ENCODE data around the gene POLG. TPM values are rescaled to one million over a fixed set of nuclear protein-coding genes. Genes with fewer than 3 reads are reported as not detected.
A peak's percentile ranks its signal among the peaks of the same experiment; 100 is the strongest.

POLG gene
- total and polyA plus RNA-seq, 2 donors (not counting 1 experiment from before 2014, with no cell fraction given), result 81.1 to 144 TPM

- ChIA-PET CTCF (interaction anchor here (0.6 to 8.2 kb wide), 41 partner anchors 8 to 884 kb away, joined by 3 to 129 read pairs (median 7); partner anchors contain the start of genes ABHD2, POLG and TICRR), POLR2A (interaction anchor here (1.3 kb wide), 1 partner anchor 24 kb away, joined by 5 read pairs; the partner anchor contains the start of gene POLG)
- Histone ChIP-seq H4K20me1 (ENCODE audit: control insufficient read depth, insufficient read depth, low read length, poor library complexity, severe bottlenecking) (no peaks in the 10 kb centered on the region), H3K79me2 (ENCODE audit: control insufficient read depth, insufficient read depth, low read length) (no peaks in the 10 kb centered on the region), H2AFZ (ENCODE audit: insufficient read depth, low read depth, low read length, poor library complexity, severe bottlenecking) (peak overlapping the region; percentile 87), H3K27me3 (replicated peaks in 1 of 4; ENCODE audit: control extremely low read depth in 1 of 4, control insufficient read depth in 3 of 4, insufficient read depth in 4 of 4, low read length in 3 of 4) (peaks cover 0 to 83% (median 56%) of the 10 kb centered on the region in 4 experiments), H3K9me3 (ENCODE audit: control extremely low read depth in 1 of 3, control insufficient read depth in 2 of 3, insufficient read depth in 1 of 3, low read length in 2 of 3) (peaks cover 0 to 29% (median 0%) of the 10 kb centered on the region in 3 donors), H3K4me3 (ENCODE audit: control extremely low read depth in 1 of 5, extremely low read depth in 1 of 5, insufficient read depth in 1 of 5, low read depth in 2 of 5, low read length in 4 of 5) (peak overlapping the region in 4 of 5 experiments; percentile 41 to 63 (median 52)), H3K9ac (ENCODE audit: low read length) (peak overlapping the region; percentile 60), H3K4me2 (replicated peaks; ENCODE audit: low read depth, low read length, poor library complexity, severe bottlenecking) (peak overlapping the region; percentile 96), H3K27ac (ENCODE audit: low read length in 2 of 2) (no peak overlapping the region), H3K4me1 (ENCODE audit: control insufficient read depth in 2 of 2, insufficient read depth in 2 of 2, low read length in 2 of 2) (peaks cover 26 to 41% of the 10 kb centered on the region in 2 donors), H3K36me3 (replicated peaks in 1 of 2; ENCODE audit: control extremely low read depth in 1 of 2, control insufficient read depth in 1 of 2, extremely low read depth in 1 of 2, insufficient read depth in 2 of 2, low read length in 1 of 2) (no peaks in the 10 kb centered on the region)
- H3K4me1 Mint-ChIP-seq, result peaks cover 16% of the 10 kb centered on the region
- DNase-seq (peak; percentile 92), ATAC-seq (ENCODE audit: low read depth) (peak; percentile 94)
- 5% methylated on average over 68 of the region's 68 CpGs for WGBS (ENCODE audit: insufficient coverage)
- peak; percentile 99 for TF ChIP-seq CTCF (IDR thresholded peaks at IDR 0.05)
- TF ChIP-seq EZH2 (IDR thresholded peaks at IDR 0.05; ENCODE audit: borderline replicate concordance, insufficient read depth, low read depth, low read length, poor library complexity, severe bottlenecking), result no peak
- intact Hi-C loops (cut with micrococcal nuclease), result loop anchor here (1.0 to 2.0 kb wide), 3 partner anchors 24 to 198 kb away; no protein-coding TSS in a partner anchor
- H3K4me3 Mint-ChIP-seq, result peak overlapping the region; percentile 88
- H3K27ac Mint-ChIP-seq, result peak overlapping the region; percentile 46
- no peaks in the 10 kb centered on the region for H3K9me3 Mint-ChIP-seq (ENCODE audit: insufficient read depth)
- H3K27me3 Mint-ChIP-seq, result peaks cover 70% of the 10 kb centered on the region
These were observed 24.3 kb upstream of the POLG start for GRCh38 chr15:89358755-89359439.

GRCh38 chr15:89358435-89358754 is 23.8 kb upstream of the POLG start:
- intact Hi-C loops (cut with micrococcal nuclease), result loop anchor here (1.0 to 2.0 kb wide), 3 partner anchors 23 to 198 kb away; no protein-coding TSS in a partner anchor
- Histone ChIP-seq H3K27ac (ENCODE audit: low read length in 2 of 2) (no peak overlapping the region), H4K20me1 (ENCODE audit: control insufficient read depth, insufficient read depth, low read length, poor library complexity, severe bottlenecking) (no peaks in the 10 kb centered on the region), H3K9ac (ENCODE audit: low read length) (peak overlapping the region; percentile 60), H2AFZ (ENCODE audit: insufficient read depth, low read depth, low read length, poor library complexity, severe bottlenecking) (peak overlapping the region; percentile 87), H3K36me3 (replicated peaks in 1 of 2; ENCODE audit: control extremely low read depth in 1 of 2, control insufficient read depth in 1 of 2, extremely low read depth in 1 of 2, insufficient read depth in 2 of 2, low read length in 1 of 2) (no peaks in the 10 kb centered on the region), H3K4me3 (ENCODE audit: control extremely low read depth in 1 of 5, extremely low read depth in 1 of 5, insufficient read depth in 1 of 5, low read depth in 2 of 5, low read length in 4 of 5) (peak overlapping the region in 3 of 5 experiments; percentile 41 to 63 (median 48)), H3K27me3 (replicated peaks in 1 of 4; ENCODE audit: control extremely low read depth in 1 of 4, control insufficient read depth in 3 of 4, insufficient read depth in 4 of 4, low read length in 3 of 4) (peaks cover 0 to 81% (median 52%) of the 10 kb centered on the region in 4 experiments), H3K9me3 (ENCODE audit: control extremely low read depth in 1 of 3, control insufficient read depth in 2 of 3, insufficient read depth in 1 of 3, low read length in 2 of 3) (peaks cover 0 to 27% (median 0%) of the 10 kb centered on the region in 3 donors), H3K4me2 (replicated peaks; ENCODE audit: low read depth, low read length, poor library complexity, severe bottlenecking) (peak overlapping the region; percentile 96), H3K4me1 (ENCODE audit: control insufficient read depth in 2 of 2, insufficient read depth in 2 of 2, low read length in 2 of 2) (peaks cover 26 to 41% of the 10 kb centered on the region in 2 donors), H3K79me2 (ENCODE audit: control insufficient read depth, insufficient read depth, low read length) (no peaks in the 10 kb centered on the region)
- ChIA-PET POLR2A (interaction anchor here (1.3 kb wide), 1 partner anchor 24 kb away, joined by 5 read pairs; the partner anchor contains the start of gene POLG), CTCF (interaction anchor here (0.6 to 8.2 kb wide), 41 partner anchors 8 to 884 kb away, joined by 3 to 129 read pairs (median 7); partner anchors contain the start of genes ABHD2, POLG and TICRR)
- TF ChIP-seq EZH2 (IDR thresholded peaks at IDR 0.05; ENCODE audit: borderline replicate concordance, insufficient read depth, low read depth, low read length, poor library complexity, severe bottlenecking) (no peak), CTCF (IDR thresholded peaks at IDR 0.05) (no peak)
- 8% methylated on average over 16 of the region's 16 CpGs for WGBS (ENCODE audit: insufficient coverage)
- Mint-ChIP-seq H3K4me1 (peaks cover 16% of the 10 kb centered on the region), H3K27me3 (peaks cover 68% of the 10 kb centered on the region), H3K4me3 (peak overlapping the region; percentile 88), H3K27ac (peak overlapping the region; percentile 46), H3K9me3 (ENCODE audit: insufficient read depth) (no peaks in the 10 kb centered on the region)
- DNase-seq (no peak), ATAC-seq (ENCODE audit: low read depth) (no peak)

Measured in B cell (primary cell).